GM12872 (cell line): ENCODE results near the gene SUSD4.

Experiments
- TF ChIP-seq, protein P1 (sequence below): IDR thresholded peaks from 3 replicates; pipeline ENCODE4 v1.5.1; 2011; ENCODE audit warnings: low read depth, mild to moderate bottlenecking, low read length, moderate library complexity; ENCODE audit not compliant: insufficient read depth

The SUSD4 gene

DNA sequence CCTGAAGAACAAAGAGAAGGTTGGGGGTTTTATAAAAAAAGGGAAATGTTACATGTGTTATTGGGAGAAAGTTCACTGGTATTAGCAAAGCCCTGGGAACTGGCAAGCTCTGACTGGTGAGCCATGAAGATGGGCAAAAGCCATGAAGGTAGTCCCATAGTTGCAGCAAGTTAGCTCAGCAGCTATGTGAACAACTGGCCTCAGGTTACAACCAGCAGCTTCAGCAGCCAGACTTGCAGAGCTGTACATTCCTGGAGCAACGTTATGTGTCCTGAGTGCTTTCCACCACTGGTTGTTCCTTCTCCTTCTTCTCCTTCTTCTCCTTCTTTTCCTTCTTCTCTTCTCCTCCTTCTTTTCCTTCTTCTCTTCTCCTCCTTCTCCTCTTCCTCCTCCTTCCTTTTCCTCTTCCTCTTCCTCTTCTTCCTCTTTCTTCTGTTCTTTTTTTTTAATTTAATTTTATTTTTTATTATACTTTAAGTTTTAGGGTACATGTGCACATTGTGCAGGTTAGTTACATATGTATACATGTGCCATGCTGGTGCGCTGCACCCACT lies 164.8 kb downstream of the SUSD4 start:
- TF ChIP-seq, protein P1, sequence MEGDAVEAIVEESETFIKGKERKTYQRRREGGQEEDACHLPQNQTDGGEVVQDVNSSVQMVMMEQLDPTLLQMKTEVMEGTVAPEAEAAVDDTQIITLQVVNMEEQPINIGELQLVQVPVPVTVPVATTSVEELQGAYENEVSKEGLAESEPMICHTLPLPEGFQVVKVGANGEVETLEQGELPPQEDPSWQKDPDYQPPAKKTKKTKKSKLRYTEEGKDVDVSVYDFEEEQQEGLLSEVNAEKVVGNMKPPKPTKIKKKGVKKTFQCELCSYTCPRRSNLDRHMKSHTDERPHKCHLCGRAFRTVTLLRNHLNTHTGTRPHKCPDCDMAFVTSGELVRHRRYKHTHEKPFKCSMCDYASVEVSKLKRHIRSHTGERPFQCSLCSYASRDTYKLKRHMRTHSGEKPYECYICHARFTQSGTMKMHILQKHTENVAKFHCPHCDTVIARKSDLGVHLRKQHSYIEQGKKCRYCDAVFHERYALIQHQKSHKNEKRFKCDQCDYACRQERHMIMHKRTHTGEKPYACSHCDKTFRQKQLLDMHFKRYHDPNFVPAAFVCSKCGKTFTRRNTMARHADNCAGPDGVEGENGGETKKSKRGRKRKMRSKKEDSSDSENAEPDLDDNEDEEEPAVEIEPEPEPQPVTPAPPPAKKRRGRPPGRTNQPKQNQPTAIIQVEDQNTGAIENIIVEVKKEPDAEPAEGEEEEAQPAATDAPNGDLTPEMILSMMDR = no peak

- TF ChIP-seq, protein P1 = no peak
These were observed 165.4 kb downstream of the SUSD4 start for GRCh38 chr1:223198628-223198965.

DNA sequence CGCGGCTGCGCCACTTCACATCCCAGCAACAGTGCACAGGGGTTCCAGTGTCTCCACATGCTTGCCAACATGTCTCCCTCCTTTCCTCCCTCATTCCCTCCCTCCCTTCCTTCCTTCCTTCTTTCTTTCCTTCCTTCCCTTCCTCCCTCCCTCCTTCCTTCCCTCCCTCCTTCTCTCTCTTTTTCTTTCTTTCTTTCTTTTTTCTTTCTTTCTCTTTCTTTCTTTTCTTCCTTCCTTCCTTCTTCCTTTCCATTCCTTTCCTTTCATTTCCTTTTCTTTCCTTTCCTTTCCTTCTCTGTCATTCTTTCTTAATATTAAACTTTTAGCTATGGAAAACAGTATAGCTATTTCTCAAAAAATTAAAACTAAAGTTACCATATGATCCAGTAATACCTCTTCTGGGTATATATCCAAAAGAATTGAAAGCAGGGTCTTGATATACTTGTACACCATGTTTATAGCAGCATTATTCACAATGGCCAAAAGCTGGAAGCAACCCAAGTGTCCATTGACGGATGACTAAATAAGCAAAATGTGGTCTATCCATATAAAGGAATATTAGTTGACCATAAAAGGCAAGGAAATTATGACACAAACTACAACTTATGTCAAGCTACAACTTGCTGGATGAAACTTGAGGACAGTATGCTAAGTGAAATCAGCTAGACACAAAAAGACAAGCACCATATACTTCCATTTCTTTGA lies 165.9 kb downstream of the SUSD4 start:
- TF ChIP-seq, protein P1 = no peak

GRCh38 chr1:223189903-223190724 lies 173.9 kb downstream of the SUSD4 start:
- TF ChIP-seq, protein P1 = no peak

- TF ChIP-seq, protein P1 = no peak
These were observed 174.5 kb downstream of the SUSD4 start for GRCh38 chr1:223189525-223189902.

DNA sequence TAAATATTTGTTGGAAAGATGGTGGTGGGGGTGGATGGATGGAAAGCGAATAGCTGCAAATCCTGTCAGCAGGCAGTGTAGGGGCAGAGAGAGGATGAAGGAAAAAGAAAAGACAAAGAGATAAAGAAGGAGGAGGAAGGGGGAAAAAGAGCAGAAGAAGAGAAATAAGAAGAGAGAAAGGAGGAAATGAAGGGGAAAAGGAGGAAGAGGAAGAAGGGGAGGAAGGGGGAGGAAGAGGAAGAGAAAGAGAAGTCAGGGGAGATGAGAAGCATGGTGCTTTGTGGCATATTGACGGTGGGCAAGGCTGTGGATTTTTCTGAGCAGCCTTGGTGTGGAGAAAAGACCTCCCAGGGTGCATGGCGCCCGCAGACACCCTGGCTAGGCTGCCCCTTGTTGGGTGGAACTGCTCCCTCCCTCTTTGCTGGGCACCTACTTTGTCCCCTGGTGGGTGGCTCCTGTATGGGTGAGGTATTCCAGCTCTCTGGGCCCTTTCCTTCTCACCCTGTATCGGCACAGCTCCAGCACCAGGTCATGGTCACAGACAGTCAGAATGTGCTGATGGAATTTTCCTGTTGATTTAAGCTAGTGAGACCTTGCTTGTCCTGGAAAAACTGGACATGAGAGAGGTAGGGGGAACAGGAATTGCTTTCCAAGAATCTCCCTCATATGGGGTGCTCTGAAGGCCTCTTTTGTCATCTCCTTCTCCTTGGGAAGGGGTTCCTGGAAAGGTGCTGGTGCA lies 175.2 kb downstream of the SUSD4 start:
- TF ChIP-seq, protein P1 = no peak

GRCh38 chr1:223186800-223187199 lies 177.2 kb downstream of the SUSD4 start:
- TF ChIP-seq, protein P1 = no peak
